PC-3 (cell line): ENCODE measurements around the gene SLC6A18. TPM values are rescaled to one million over a fixed set of nuclear protein-coding genes. Genes with fewer than 3 reads are reported as not detected.

Experiments
- ATAC-seq: fragments of 200-7000 bp; cut with Tn5 transposase; 2 replicates; pipeline ENCODE4 v1.9.1; 2020; ENCODE audit warnings: mild to moderate bottlenecking, moderate library complexity
- BruUV-seq: library from RNA; stranded (reverse); fragments of 400-500 nt; replicated peaks from 2 replicates; lab custom pipeline; 2021; lab: Mats Ljungman, UMichigan
- CTCF ChIA-PET: fragments of 300-600 bp; sonication (Branson Sonifier 250); formaldehyde crosslinking; loops from one replicate; lab custom pipeline; 2022; ENCODE audit warnings: antibody characterized with exemption; lab: Charles Lee
- POLR2A ChIA-PET: fragments of 300-600 bp; sonication (Branson Sonifier 250); formaldehyde crosslinking; loops from one replicate; lab custom pipeline; 2022; ENCODE audit warnings: antibody characterized with exemption; ENCODE audit not compliant: unreplicated experiment; lab: Charles Lee
- DNase-seq: peaks from one replicate; pipeline ENCODE4 v3.0.0-alpha.2; 2015
- H2AFZ ChIP-seq: fragments of 300-600 bp; sonication (generic); 2 replicates; pipeline ENCODE4 v1.6.0; 2016; ENCODE audit warnings: antibody characterized with exemption, low read length
- H3F3A ChIP-seq: fragments of 300-600 bp; sonication (generic); one replicate; pipeline ENCODE4 v1.6.0; 2017; ENCODE audit warnings: antibody characterized with exemption, low read length, control low read depth, mild to moderate bottlenecking; ENCODE audit not compliant: unreplicated experiment
- H3K27ac ChIP-seq: fragments of 300-600 bp; sonication (generic); 2 replicates; pipeline ENCODE4 v1.5.1; 2016; ENCODE audit warnings: mild to moderate bottlenecking, low read length
- H3K27me3 ChIP-seq: fragments of 300-600 bp; sonication (generic); 2 replicates; pipeline ENCODE4 v1.6.1; 2016; ENCODE audit warnings: low read length, mixed read lengths
- H3K36me3 ChIP-seq: fragments of 300-600 bp; sonication (generic); 2 replicates; pipeline ENCODE4 v1.6.1; 2016; ENCODE audit warnings: low read depth, mixed run types, low read length, mixed read lengths
- H3K4me1 ChIP-seq: fragments of 300-600 bp; sonication (generic); 2 replicates; pipeline ENCODE4 v1.5.1; 2016; ENCODE audit warnings: low read length; ENCODE audit not compliant: insufficient read depth
- H3K4me2 ChIP-seq: fragments of 300-600 bp; sonication (generic); 2 replicates; pipeline ENCODE4 v1.6.0; 2016; ENCODE audit warnings: low read length
- H3K4me3 ChIP-seq: fragments of 300-600 bp; sonication (generic); 2 replicates; pipeline ENCODE4 v1.5.1; 2016; ENCODE audit warnings: mild to moderate bottlenecking, low read length, mixed read lengths
- H3K79me2 ChIP-seq: fragments of 300-600 bp; sonication (generic); 2 replicates; pipeline ENCODE4 v1.6.1; 2017; ENCODE audit warnings: low read length, mixed read lengths
- H3K9ac ChIP-seq: fragments of 300-600 bp; sonication (generic); 2 replicates; pipeline ENCODE4 v1.6.0; 2016; ENCODE audit warnings: mild to moderate bottlenecking, low read length
- H3K9me2 ChIP-seq: fragments of 300-600 bp; sonication (generic); replicated peaks from 2 replicates; pipeline ENCODE4 v1.6.1; 2016; ENCODE audit warnings: mixed run types, low read length, mixed read lengths
- H3K9me3 ChIP-seq: fragments of 300-600 bp; sonication (generic); 2 replicates; pipeline ENCODE4 v1.6.1; 2016; ENCODE audit warnings: low read length, mixed read lengths
- H4K20me1 ChIP-seq: fragments of 300-600 bp; sonication (generic); 2 replicates; pipeline ENCODE4 v1.6.1; 2016; ENCODE audit warnings: low read length, mixed read lengths
- CTCF ChIP-seq: fragments of 300-600 bp; sonication (generic); conservative IDR thresholded peaks from 2 replicates; pipeline ENCODE4 v1.5.1; 2017; ENCODE audit warnings: antibody characterized with exemption, low read depth, mild to moderate bottlenecking, low read length
- EZH2 ChIP-seq: fragments of 300-600 bp; sonication (generic); IDR thresholded peaks from one replicate; pipeline ENCODE4 v1.6.1; 2017; ENCODE audit warnings: antibody characterized with exemption, mild to moderate bottlenecking, low read length; ENCODE audit not compliant: unreplicated experiment
- EZH2phosphoT487 ChIP-seq: fragments of 300-600 bp; sonication (generic); IDR thresholded peaks from 2 replicates; pipeline ENCODE4 v1.6.1; 2018; ENCODE audit warnings: mild to moderate bottlenecking, antibody characterized with exemption, low read length, borderline replicate concordance
- intact Hi-C: fragments of 100-400 bp; cut with micrococcal nuclease; formaldehyde crosslinking; loops from 2 replicates; pipeline ENCODE4 v1.9.0; 2023
- total RNA-seq: library from RNA; depleted of rRNA; stranded (reverse); fragments of >200 nt; gene quantifications from 2 replicates; pipeline ENCODE4 v1.2.3, GENCODE V29; 2014

Gene SLC6A18
- total RNA-seq, 1 experiment from 2014 or later = not detected

GRCh38 chr5:1252681-1253080 is 27.5 kb downstream of the SLC6A18 start:
- Histone ChIP-seq H3K27ac (no peak overlapping the region), H3K4me2 (no peak overlapping the region), H3K9me3 (no peaks in the 10 kb centered on the region), H3K4me1 (no peaks in the 10 kb centered on the region), H3K9ac (no peak overlapping the region), H3K9me2 (no peaks in the 10 kb centered on the region), H3F3A (no peaks in the 10 kb centered on the region), H3K79me2 (no peaks in the 10 kb centered on the region), H3K36me3 (no peaks in the 10 kb centered on the region), H2AFZ (no peak overlapping the region), H4K20me1 (no peaks in the 10 kb centered on the region), H3K4me3 (no peak overlapping the region), H3K27me3 (no peaks in the 10 kb centered on the region)
- BruUV-seq = no TSS peak
- ChIA-PET CTCF (no interaction called here), POLR2A (no interaction called here)
- DNase-seq (no peak), ATAC-seq (no peak)
- no peak for TF ChIP-seq EZH2phosphoT487
- no peak for TF ChIP-seq CTCF
- TF ChIP-seq EZH2 = no peak
- intact Hi-C loops = no loop called here

GRCh38 chr5:1253456-1254105 is 28.4 kb downstream of the SLC6A18 start:
- CTCF ChIA-PET = no interaction called here
- Histone ChIP-seq H4K20me1 (no peaks in the 10 kb centered on the region), H3K4me3 (no peak overlapping the region), H2AFZ (no peak overlapping the region), H3K36me3 (no peaks in the 10 kb centered on the region), H3F3A (no peaks in the 10 kb centered on the region), H3K9ac (no peak overlapping the region), H3K27me3 (no peaks in the 10 kb centered on the region), H3K79me2 (no peaks in the 10 kb centered on the region), H3K9me3 (no peaks in the 10 kb centered on the region), H3K27ac (no peak overlapping the region), H3K4me2 (no peak overlapping the region), H3K4me1 (no peaks in the 10 kb centered on the region), H3K9me2 (no peaks in the 10 kb centered on the region)
- TF ChIP-seq CTCF (no peak), EZH2 (no peak), EZH2phosphoT487 (no peak)
- intact Hi-C loops = no loop called here
- POLR2A ChIA-PET = no interaction called here
- BruUV-seq = no TSS peak
- ATAC-seq = no peak
- no peak for DNase-seq

- no peaks in the 10 kb centered on the region for H3K36me3 ChIP-seq
- TF ChIP-seq EZH2 (no peak), CTCF (no peak), EZH2phosphoT487 (no peak)
- ChIA-PET CTCF (no interaction called here), POLR2A (no interaction called here)
- H2AFZ ChIP-seq = no peak overlapping the region
- ATAC-seq (no peak), DNase-seq (no peak)
- no peaks in the 10 kb centered on the region for H3K9me3 ChIP-seq
- no peaks in the 10 kb centered on the region for H3K4me1 ChIP-seq
- H3K9ac ChIP-seq = no peak overlapping the region
- no TSS peak for BruUV-seq
- no peaks in the 10 kb centered on the region for H3K79me2 ChIP-seq
- intact Hi-C loops = no loop called here
- H3K4me3 ChIP-seq = no peak overlapping the region
- no peaks in the 10 kb centered on the region for H3K9me2 ChIP-seq
- no peak overlapping the region for H3K4me2 ChIP-seq
- no peaks in the 10 kb centered on the region for H4K20me1 ChIP-seq
- no peaks in the 10 kb centered on the region for H3F3A ChIP-seq
- H3K27ac ChIP-seq = no peak overlapping the region
- no peaks in the 10 kb centered on the region for H3K27me3 ChIP-seq
Measured at GRCh38 chr5:1254196-1254595, 29.0 kb downstream of the SLC6A18 start.
